Activated CD4-positive, alpha-beta T cell treated with anti-CD3 and anti-CD28 coated beads for 36 hours (primary cell): ENCODE measurements around the gene SUN3. TPM values are rescaled to one million over a fixed set of nuclear protein-coding genes. Genes with fewer than 3 reads are reported as not detected.
A peak's percentile ranks its signal among the peaks of the same experiment; 100 is the strongest.

Experiments
- ATAC-seq: fragments of 200-7000 bp; cut with Tn5 transposase; one replicate; pipeline ENCODE4 v1.10.0; 2021; ENCODE audit warnings: mild to moderate bottlenecking, moderate library complexity
- CTCF ChIA-PET: fragments of 350-600 bp; sonication (Branson Sonifier 250); formaldehyde crosslinking; loops from one replicate; lab custom pipeline; 2021; ENCODE audit warnings: antibody characterized with exemption; lab: Charles Lee
- POLR2A ChIA-PET: fragments of 350-600 bp; sonication (Branson Sonifier 250); formaldehyde crosslinking; loops from one replicate; lab custom pipeline; 2021; ENCODE audit warnings: antibody characterized with exemption, inconsistent platforms; lab: Charles Lee
- DNase-seq: peaks from one replicate; pipeline ENCODE4 v3.0.0-alpha.2; 2020
- H3K27ac Mint-ChIP-seq: one replicate; pipeline ENCODE4 v1.8.0; 2021; ENCODE audit warnings: mixed read lengths
- H3K27me3 Mint-ChIP-seq: one replicate; pipeline ENCODE4 v1.8.0; 2021; ENCODE audit warnings: mixed read lengths
- H3K36me3 Mint-ChIP-seq: one replicate; pipeline ENCODE4 v1.8.0; 2021; ENCODE audit warnings: low read depth, mixed read lengths
- H3K4me1 Mint-ChIP-seq: one replicate; pipeline ENCODE4 v1.8.0; 2021; ENCODE audit warnings: mixed read lengths
- H3K4me3 Mint-ChIP-seq: one replicate; pipeline ENCODE4 v1.8.0; 2021; ENCODE audit warnings: mild to moderate bottlenecking, moderate library complexity, mixed read lengths
- H3K9me3 Mint-ChIP-seq: one replicate; pipeline ENCODE4 v1.8.0; 2021; ENCODE audit warnings: low read depth, mixed read lengths
- intact Hi-C, 2 experiments: fragments of 100-400 bp; cut with DNase I in 1 of 2; cut with micrococcal nuclease in 1 of 2; formaldehyde crosslinking; loops; one replicate each; pipeline versions ENCODE4 v1.14.2 to v1.15.1; 2022 to 2024; cut with DNase I, micrococcal nuclease
- total RNA-seq, 2 experiments: library from RNA; stranded (reverse); gene quantifications; one replicate each; pipeline ENCODE4 v1.2.3, GENCODE V29; 2021

The SUN3 gene
- total RNA-seq, 2 experiments from 2014 or later, result not detected

DNA sequence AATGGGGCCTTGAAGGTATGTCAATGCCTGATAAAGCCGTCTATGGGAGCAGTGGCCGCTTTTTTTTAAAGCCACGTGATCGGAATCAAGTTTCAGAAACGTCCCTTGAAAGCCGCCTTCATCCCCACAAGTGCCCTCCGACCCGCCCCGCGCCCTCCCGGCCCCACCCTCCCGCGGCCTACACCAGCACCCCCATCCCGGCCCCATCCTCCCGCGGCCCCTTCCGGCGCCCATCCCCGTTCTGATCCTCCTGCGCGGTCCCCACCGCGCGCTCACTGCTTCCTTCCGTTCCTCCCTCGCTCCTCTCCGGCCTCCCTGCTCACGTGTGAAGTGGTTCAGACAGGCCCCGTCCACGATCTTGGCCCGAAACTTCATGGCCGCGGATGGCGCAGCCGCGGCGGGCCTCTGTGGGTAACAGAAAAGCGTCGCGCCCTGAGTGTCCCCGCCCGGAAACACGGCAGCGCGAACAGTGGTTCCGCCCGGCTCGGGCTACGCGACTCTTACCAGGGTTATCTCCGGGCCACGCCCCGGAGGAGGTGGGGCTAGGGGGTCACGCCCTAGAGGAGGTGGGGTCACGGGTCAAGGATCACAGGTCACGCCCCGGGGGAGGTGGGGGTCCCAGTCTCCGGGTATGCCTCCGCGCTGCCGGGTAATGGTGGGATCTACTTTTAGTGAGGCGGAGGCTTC, 49.6 kb downstream of the SUN3 start, which contains the start of gene HUS1:
Gene HUS1 (minus strand): TSS at position 471 of the 687 bp plus-strand sequence. CDS start 96 bp downstream, at position 375.
- Mint-ChIP-seq H3K4me3 (peak within 1 kb of the TSS; percentile 88), H3K9me3 (no peaks in the 10 kb centered on the region), H3K36me3 (peaks cover 32% of the 10 kb centered on the region), H3K27ac (peak within 1 kb of the TSS; percentile 98), H3K27me3 (no peaks in the 10 kb centered on the region), H3K4me1 (peaks cover 25% of the 10 kb centered on the region)
- ATAC-seq, result peak; percentile 98
- CTCF ChIA-PET, result interaction anchor here (1.7 to 1.8 kb wide), 2 partner anchors 10 to 131 kb away, joined by 9 to 12 read pairs; no protein-coding TSS in a partner anchor
- DNase-seq, result peak; percentile 95
- intact Hi-C loops, result loop anchor here (1.0 to 10.0 kb wide), 6 partner anchors 12 to 276 kb away; partner anchors contain the start of genes C7orf57 (in 1 of the 2) and UPP1 (in 1 of the 2)
- POLR2A ChIA-PET, result no interaction called here

DNA sequence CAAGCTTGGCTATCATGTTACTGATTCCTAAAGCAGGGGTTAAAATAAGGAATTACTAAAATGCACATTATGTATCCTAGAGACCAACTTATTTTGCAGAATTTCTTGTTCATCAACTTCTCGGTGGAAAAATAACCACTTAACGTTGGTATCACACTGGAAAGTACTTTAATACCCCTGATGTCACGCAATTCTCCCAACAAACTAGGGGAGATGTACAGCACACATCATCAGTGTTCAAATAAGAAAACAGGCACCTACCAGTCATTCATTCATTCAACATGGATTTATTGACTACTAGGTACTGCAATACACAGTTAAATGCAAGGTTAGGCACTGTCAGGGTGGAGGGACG, 50.1 kb downstream of the SUN3 start:
- Mint-ChIP-seq H3K36me3 (peaks cover 36% of the 10 kb centered on the region), H3K27me3 (no peaks in the 10 kb centered on the region), H3K27ac (peak overlapping the region; percentile 98), H3K4me3 (peak overlapping the region; percentile 88), H3K9me3 (no peaks in the 10 kb centered on the region), H3K4me1 (peaks cover 30% of the 10 kb centered on the region)
- CTCF ChIA-PET, result interaction anchor here (0.7 to 1.8 kb wide), 8 partner anchors 10 to 257 kb away, joined by 3 to 12 read pairs (median 4); no protein-coding TSS in a partner anchor
- POLR2A ChIA-PET, result no interaction called here
- DNase-seq (no peak), ATAC-seq (no peak)
- intact Hi-C loops, result loop anchor here (1.0 to 10.0 kb wide), 6 partner anchors 13 to 276 kb away; partner anchors contain the start of genes C7orf57 (in 1 of the 2) and UPP1 (in 1 of the 2)

DNA sequence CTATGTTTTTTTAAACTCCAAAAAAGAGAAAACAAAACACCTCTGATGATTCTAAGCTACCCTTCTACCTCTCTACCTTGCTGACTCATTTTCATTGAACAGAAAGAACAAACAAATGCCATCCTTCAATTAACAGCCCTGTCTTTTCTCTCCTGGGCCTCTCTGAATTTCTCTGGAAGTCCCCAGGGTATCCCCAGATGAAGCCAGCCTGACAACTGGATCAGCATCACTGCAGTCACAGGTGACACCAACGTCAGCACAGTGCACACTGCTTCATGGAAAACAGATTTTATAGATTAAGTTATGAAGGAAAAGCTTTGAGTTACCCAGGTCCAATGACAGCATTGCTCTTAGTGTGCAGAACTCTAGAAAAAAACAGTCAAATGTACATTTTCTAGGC, 55.2 kb downstream of the SUN3 start:
- no peak overlapping the region for H3K4me3 Mint-ChIP-seq
- H3K27ac Mint-ChIP-seq, result peak overlapping the region; percentile 83
- H3K27me3 Mint-ChIP-seq, result no peaks in the 10 kb centered on the region
- ChIA-PET POLR2A (interaction anchor here (0.6 kb wide), 2 partner anchors 84 to 113 kb away, joined by 5 to 6 read pairs; no protein-coding TSS in a partner anchor), CTCF (interaction anchor here (0.6 to 2.1 kb wide), 5 partner anchors 9 to 188 kb away, joined by 3 to 9 read pairs (median 3); no protein-coding TSS in a partner anchor)
- intact Hi-C loops, result loop anchor here in 1 of 2 experiments (10.0 kb wide), 1 partner anchor 281 kb away; no protein-coding TSS in a partner anchor
- no peaks in the 10 kb centered on the region for H3K9me3 Mint-ChIP-seq
- ATAC-seq (peak; percentile 65), DNase-seq (peak; percentile 34)
- peaks cover 69% of the 10 kb centered on the region for H3K36me3 Mint-ChIP-seq
- peaks cover 56% of the 10 kb centered on the region for H3K4me1 Mint-ChIP-seq

DNA sequence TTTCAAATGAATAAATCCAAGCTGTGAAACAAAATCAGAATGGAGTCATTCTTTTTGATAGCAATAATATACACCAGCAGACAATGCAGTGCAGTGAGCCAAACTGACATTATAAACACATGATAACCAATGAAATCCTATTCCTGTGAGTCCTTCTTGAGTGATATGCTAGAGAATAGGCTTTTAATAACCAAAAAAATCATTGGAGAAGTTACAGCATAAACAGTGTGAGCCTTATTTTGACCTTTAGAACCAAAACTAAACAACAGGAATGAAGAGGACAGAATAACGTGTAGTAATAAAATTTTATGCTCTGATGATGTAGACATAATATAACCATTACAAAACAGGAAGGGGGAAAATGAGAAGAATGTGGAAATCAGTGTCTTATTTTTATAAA, 58.1 kb downstream of the SUN3 start:
- ATAC-seq (no peak), DNase-seq (no peak)
- POLR2A ChIA-PET, result no interaction called here
- H3K4me3 Mint-ChIP-seq, result no peak overlapping the region
- H3K36me3 Mint-ChIP-seq, result peaks cover 71% of the 10 kb centered on the region
- peak overlapping the region; percentile 72 for H3K27ac Mint-ChIP-seq
- CTCF ChIA-PET, result no interaction called here
- intact Hi-C loops, result loop anchor here in 1 of 2 experiments (10.0 kb wide), 1 partner anchor 284 kb away; no protein-coding TSS in a partner anchor
- H3K9me3 Mint-ChIP-seq, result no peaks in the 10 kb centered on the region
- peaks cover 39% of the 10 kb centered on the region for H3K4me1 Mint-ChIP-seq
- no peaks in the 10 kb centered on the region for H3K27me3 Mint-ChIP-seq

DNA sequence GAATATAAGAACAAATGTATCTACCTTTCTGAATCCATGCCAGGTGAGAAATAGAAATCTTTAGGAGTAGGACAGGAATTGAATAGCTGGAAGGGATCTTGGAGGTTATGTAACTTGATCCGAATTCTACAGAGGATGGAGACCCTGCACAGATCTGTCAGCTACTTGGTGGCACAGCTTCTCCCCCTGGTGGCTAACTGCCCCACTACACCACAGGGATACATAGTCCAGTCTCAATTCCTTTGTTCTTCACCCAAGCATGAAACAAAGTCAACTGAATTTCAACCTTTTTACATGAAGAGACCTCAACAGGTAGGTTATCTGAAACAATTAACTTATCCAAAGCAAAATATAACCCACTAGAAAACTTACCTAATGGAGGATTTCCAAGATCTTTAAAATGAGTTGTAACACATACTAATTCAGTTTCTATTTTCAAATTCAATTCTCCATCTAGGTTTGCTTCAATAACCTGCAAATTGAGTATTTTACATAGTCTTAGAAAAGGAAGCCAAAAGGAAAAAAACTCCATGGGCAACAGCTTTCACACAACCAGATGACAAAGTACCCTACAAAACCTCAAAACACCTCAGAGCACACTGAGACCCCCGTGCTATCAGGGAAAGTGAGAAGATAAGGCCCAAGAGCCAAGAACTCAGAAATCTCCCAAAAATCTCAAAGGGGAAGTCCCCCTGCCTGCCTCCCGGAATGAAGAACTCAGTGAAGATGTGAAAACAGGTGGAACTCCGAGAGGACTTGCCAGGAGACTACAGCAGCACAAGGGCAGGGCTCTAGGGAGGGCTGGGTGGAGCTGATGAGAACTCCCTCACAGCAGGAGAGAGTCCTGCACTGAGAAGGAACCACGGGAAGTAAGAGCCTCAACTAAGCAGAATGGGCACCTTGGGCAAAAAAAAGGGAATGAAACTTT, 59.8 kb downstream of the SUN3 start:
- H3K36me3 Mint-ChIP-seq, result peaks cover 74% of the 10 kb centered on the region
- no peak overlapping the region for H3K27ac Mint-ChIP-seq
- ChIA-PET POLR2A (no interaction called here), CTCF (interaction anchor here (0.5 to 3.3 kb wide), 13 partner anchors 9 to 330 kb away, joined by 3 to 20 read pairs (median 3); no protein-coding TSS in a partner anchor)
- ATAC-seq (peak; percentile 59), DNase-seq (peak; percentile 76)
- peaks cover 32% of the 10 kb centered on the region for H3K4me1 Mint-ChIP-seq
- H3K4me3 Mint-ChIP-seq, result no peak overlapping the region
- H3K9me3 Mint-ChIP-seq, result no peaks in the 10 kb centered on the region
- no peaks in the 10 kb centered on the region for H3K27me3 Mint-ChIP-seq
- intact Hi-C loops, result loop anchor here in 1 of 2 experiments (2.0 kb wide), 1 partner anchor 24 kb away; no protein-coding TSS in a partner anchor

DNA sequence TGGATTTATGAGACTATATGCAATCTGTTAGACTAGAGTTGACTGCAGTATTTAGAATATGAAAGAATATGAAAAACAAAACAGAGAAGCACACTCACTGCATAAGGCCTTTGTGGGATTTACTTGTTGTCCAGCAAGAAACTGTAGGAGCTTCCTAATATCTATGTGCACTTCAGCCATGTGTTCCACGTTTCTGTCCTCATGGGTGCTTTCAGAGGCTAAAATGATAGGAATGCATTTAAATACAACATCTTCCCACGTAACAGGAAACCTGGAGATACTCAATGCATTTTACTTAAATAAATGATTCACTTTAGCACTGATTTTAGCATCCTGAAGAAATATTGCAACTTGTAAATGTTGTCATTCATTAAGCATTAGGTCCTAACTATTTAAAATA, 61.2 kb downstream of the SUN3 start:
- DNase-seq, result no peak
- no peak overlapping the region for H3K27ac Mint-ChIP-seq
- CTCF ChIA-PET, result interaction anchor here (0.6 to 3.3 kb wide), 3 partner anchors 23 to 1510 kb away, joined by 3 to 20 read pairs (median 6); no protein-coding TSS in a partner anchor
- H3K36me3 Mint-ChIP-seq, result peaks cover 68% of the 10 kb centered on the region
- POLR2A ChIA-PET, result no interaction called here
- H3K27me3 Mint-ChIP-seq, result no peaks in the 10 kb centered on the region
- ATAC-seq, result no peak
- H3K9me3 Mint-ChIP-seq, result no peaks in the 10 kb centered on the region
- no peak overlapping the region for H3K4me3 Mint-ChIP-seq
- intact Hi-C loops, result loop anchor here in 1 of 2 experiments (2.0 kb wide), 1 partner anchor 23 kb away; no protein-coding TSS in a partner anchor
- peaks cover 18% of the 10 kb centered on the region for H3K4me1 Mint-ChIP-seq

DNA sequence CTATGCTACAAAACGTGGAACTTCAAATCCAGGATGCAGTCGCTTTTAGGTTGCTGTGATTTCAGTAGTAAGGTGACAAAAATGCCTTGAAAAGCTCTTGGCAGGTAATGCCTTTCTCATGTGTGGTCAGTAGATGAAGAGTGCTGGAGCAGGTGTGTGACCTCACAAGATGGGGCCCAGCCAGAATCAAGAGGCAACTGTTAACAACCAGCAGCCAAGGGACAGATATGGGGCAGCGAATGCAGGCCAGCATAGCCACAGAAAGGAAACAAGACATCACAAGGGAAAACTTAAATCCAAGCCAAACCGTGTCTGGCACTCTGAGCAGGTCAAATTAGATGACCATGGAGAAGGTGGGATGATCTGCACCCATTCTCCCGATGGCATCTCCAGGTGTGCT, 61.8 kb downstream of the SUN3 start:
- DNase-seq (no peak), ATAC-seq (no peak)
- ChIA-PET CTCF (interaction anchor here (1.3 to 3.3 kb wide), 2 partner anchors 22 to 144 kb away, joined by 6 to 20 read pairs; no protein-coding TSS in a partner anchor), POLR2A (no interaction called here)
- H3K27ac Mint-ChIP-seq, result no peak overlapping the region
- no peaks in the 10 kb centered on the region for H3K27me3 Mint-ChIP-seq
- H3K4me3 Mint-ChIP-seq, result no peak overlapping the region
- H3K9me3 Mint-ChIP-seq, result no peaks in the 10 kb centered on the region
- peaks cover 69% of the 10 kb centered on the region for H3K36me3 Mint-ChIP-seq
- H3K4me1 Mint-ChIP-seq, result peaks cover 15% of the 10 kb centered on the region
- intact Hi-C loops, result no loop called here

DNA sequence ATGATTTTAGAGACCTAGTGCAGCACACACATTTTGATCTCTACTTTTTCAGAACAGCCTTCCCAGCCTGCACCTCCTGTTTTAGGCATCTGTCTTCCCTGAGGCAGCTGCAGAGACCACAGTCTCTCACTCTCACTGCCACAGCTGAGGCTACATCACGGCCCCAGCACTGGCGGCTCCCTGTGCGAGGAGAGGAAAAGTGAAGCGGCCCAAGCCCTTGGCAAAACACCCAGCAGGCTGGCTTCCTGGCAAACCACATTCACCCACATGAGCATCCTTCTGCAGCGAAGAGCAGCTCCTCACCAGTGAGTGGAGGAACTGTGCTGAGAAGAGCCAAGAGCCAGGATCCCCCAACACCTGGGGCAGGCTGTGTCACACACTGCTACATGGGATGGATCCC, 63.5 kb downstream of the SUN3 start:
- intact Hi-C loops, result no loop called here
- H3K27ac Mint-ChIP-seq, result no peak overlapping the region
- ChIA-PET CTCF (interaction anchor here (0.6 kb wide), 1 partner anchor 146 kb away, joined by 3 read pairs; no protein-coding TSS in a partner anchor), POLR2A (no interaction called here)
- H3K4me1 Mint-ChIP-seq, result peaks cover 10% of the 10 kb centered on the region
- no peaks in the 10 kb centered on the region for H3K27me3 Mint-ChIP-seq
- no peaks in the 10 kb centered on the region for H3K9me3 Mint-ChIP-seq
- ATAC-seq, result no peak
- H3K4me3 Mint-ChIP-seq, result no peak overlapping the region
- peaks cover 75% of the 10 kb centered on the region for H3K36me3 Mint-ChIP-seq
- DNase-seq, result no peak

DNA sequence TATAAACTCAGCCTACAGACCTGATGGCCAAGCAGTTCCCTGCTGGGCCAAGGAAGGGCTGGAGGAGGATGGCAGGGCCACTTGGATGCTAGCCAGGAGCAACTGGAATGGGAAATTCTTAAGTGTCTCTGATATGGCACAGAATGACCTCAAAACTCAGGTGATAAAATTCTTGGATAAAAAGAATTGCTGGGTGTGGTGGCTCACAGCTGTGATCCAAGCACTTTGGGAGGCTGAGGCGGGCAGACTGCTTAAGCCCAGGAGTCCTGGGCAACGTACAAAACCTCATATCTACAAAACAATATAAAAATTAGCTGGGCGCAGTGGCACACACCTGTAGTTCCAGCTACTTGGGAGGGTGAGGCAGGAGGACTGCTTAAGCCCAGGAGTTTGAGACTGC, 66.6 kb downstream of the SUN3 start:
- peaks cover 63% of the 10 kb centered on the region for H3K36me3 Mint-ChIP-seq
- CTCF ChIA-PET, result interaction anchor here (1.0 to 1.3 kb wide), 2 partner anchors 17 to 27 kb away, joined by 3 to 4 read pairs; no protein-coding TSS in a partner anchor

DNA sequence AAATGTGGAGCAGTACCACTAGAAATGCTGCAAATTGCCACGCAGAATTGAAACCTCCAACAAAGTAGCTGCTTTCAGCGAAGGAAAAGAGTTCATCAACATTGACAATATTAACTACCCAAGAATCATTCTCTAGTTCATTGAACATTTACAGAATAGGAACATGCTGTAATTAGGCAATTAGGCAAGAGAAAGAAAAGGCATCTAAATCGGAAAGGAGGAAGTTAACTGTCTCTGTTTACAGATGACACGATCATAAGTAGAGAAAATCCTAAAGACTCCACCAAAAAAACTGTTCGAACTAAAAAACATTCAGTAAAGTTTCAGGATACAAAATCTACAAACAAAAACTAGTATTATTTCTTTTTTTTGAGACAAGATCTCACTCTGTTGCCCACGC, 71.8 kb downstream of the SUN3 start:
- Mint-ChIP-seq H3K4me3 (no peak overlapping the region), H3K27me3 (no peaks in the 10 kb centered on the region), H3K4me1 (peaks cover 8% of the 10 kb centered on the region), H3K36me3 (peaks cover 38% of the 10 kb centered on the region), H3K27ac (no peak overlapping the region), H3K9me3 (no peaks in the 10 kb centered on the region)
- ATAC-seq (no peak), DNase-seq (no peak)
- intact Hi-C loops, result no loop called here
- ChIA-PET CTCF (interaction anchor here (0.6 to 2.7 kb wide), 4 partner anchors 9 to 153 kb away, joined by 3 to 11 read pairs (median 4); partner anchors contain the start of gene PKD1L1), POLR2A (no interaction called here)

More for the DNA sequence above, 66.6 kb downstream of the SUN3 start:
- Mint-ChIP-seq H3K4me1 (peaks cover 5% of the 10 kb centered on the region), H3K4me3 (no peak overlapping the region), H3K9me3 (no peaks in the 10 kb centered on the region), H3K27me3 (no peaks in the 10 kb centered on the region), H3K27ac (no peak overlapping the region)
- DNase-seq (no peak), ATAC-seq (no peak)
- intact Hi-C loops, result no loop called here
- POLR2A ChIA-PET, result no interaction called here
